Suprapubic skin (tissue), 3 donors: Measurements from ENCODE around the gene COASY.

ENCODE experiments used
- POLR2A ChIP-seq, 2 donors: fragments of 450-650 bp; IDR thresholded peaks; one replicate each; pipeline ENCODE4 v1.6.1; 2017; ENCODE audit warnings: antibody characterized with exemption in 2 of 2, mild to moderate bottlenecking in 2 of 2, moderate library complexity in 2 of 2
- TF ChIP-seq, protein P1 (sequence below), 2 donors: fragments of 200-600 bp in 1 of 2; fragments of 450-650 bp in 1 of 2; sonication (generic) in 1 of 2; IDR thresholded peaks; one replicate each; pipeline ENCODE4 v1.5.1; 2016 to 2019; ENCODE audit warnings: antibody characterized with exemption in 2 of 2, mild to moderate bottlenecking in 1 of 2, moderate library complexity in 1 of 2

GRCh38 chr17:42536372-42537155, 25.4 kb upstream of the COASY start:
- no peak for TF ChIP-seq POLR2A (IDR thresholded peaks at IDR 0.05)
- TF ChIP-seq, protein P1, sequence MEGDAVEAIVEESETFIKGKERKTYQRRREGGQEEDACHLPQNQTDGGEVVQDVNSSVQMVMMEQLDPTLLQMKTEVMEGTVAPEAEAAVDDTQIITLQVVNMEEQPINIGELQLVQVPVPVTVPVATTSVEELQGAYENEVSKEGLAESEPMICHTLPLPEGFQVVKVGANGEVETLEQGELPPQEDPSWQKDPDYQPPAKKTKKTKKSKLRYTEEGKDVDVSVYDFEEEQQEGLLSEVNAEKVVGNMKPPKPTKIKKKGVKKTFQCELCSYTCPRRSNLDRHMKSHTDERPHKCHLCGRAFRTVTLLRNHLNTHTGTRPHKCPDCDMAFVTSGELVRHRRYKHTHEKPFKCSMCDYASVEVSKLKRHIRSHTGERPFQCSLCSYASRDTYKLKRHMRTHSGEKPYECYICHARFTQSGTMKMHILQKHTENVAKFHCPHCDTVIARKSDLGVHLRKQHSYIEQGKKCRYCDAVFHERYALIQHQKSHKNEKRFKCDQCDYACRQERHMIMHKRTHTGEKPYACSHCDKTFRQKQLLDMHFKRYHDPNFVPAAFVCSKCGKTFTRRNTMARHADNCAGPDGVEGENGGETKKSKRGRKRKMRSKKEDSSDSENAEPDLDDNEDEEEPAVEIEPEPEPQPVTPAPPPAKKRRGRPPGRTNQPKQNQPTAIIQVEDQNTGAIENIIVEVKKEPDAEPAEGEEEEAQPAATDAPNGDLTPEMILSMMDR (IDR thresholded peaks at IDR 0.05) = peak in 1 of 2 donors; percentile 10
